ENCODE data around the gene UBR3. TPM values are rescaled to one million over a fixed set of nuclear protein-coding genes. Genes with fewer than 3 reads are reported as not detected.
"Not testable (repeated sequence)": the region's sequence is repeated elsewhere in the genome, so short reads cannot be mapped to it uniquely, and the experiment has no call there.

Gene UBR3
- total RNA-seq, 1 experiment from 2014 or later: 21.9 TPM

DNA sequence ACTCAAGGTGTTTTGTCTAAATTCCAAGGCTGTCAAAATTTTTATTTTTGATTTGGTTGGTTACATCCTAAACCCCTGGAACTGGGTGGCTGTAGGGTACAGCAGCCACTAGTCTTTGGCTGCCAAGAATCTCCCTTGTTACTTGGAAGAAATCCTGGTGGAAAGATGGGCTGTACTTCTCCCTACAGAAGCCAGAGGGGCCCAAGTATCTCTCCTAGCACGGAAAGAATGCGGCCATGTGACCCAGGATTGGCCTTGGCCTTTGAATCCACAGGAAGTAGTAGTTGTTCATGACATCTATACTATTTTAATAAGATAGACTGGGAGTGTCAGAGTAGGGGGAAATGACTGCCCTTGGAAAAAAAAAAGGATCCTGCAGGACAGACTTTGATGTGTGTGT lies 296.3 kb downstream of the UBR3 start:
- no peak overlapping the region for H3K18ac ChIP-seq (ENCODE audit: insufficient read length, low read depth, low read length)
- no peak overlapping the region for H3T11ph ChIP-seq (ENCODE audit: low read length)
- no peak overlapping the region for H2BK5ac ChIP-seq (ENCODE audit: insufficient read length, low read length)
- H3K9me3 ChIP-seq (ENCODE audit: control insufficient read depth, low read depth, low read length): peaks cover 10% of the 10 kb centered on the region
- H3K9me3 Mint-ChIP-seq: peaks cover 31 to 39% of the 10 kb centered on the region in 2 experiments
- H2BK20ac ChIP-seq (ENCODE audit: low read depth, low read length, poor library complexity, severe bottlenecking): no peak overlapping the region
- no peaks in the 10 kb centered on the region for H3K79me1 ChIP-seq (ENCODE audit: insufficient read depth, low read depth, low read length, poor library complexity, severe bottlenecking)
- no peak overlapping the region for H2AK5ac ChIP-seq (ENCODE audit: insufficient read length, low read length)
- H3K23ac ChIP-seq (ENCODE audit: insufficient read length, low read depth, low read length): no peak overlapping the region
- no peak overlapping the region for H3K4me3 Mint-ChIP-seq
- no peak overlapping the region for H2AFZ ChIP-seq (ENCODE audit: low read length)
- H3K4me1 Mint-ChIP-seq: peaks cover 3 to 12% of the 10 kb centered on the region in 2 experiments; a peak in 2 of 4 replicates
- TF ChIP-seq, protein P1, sequence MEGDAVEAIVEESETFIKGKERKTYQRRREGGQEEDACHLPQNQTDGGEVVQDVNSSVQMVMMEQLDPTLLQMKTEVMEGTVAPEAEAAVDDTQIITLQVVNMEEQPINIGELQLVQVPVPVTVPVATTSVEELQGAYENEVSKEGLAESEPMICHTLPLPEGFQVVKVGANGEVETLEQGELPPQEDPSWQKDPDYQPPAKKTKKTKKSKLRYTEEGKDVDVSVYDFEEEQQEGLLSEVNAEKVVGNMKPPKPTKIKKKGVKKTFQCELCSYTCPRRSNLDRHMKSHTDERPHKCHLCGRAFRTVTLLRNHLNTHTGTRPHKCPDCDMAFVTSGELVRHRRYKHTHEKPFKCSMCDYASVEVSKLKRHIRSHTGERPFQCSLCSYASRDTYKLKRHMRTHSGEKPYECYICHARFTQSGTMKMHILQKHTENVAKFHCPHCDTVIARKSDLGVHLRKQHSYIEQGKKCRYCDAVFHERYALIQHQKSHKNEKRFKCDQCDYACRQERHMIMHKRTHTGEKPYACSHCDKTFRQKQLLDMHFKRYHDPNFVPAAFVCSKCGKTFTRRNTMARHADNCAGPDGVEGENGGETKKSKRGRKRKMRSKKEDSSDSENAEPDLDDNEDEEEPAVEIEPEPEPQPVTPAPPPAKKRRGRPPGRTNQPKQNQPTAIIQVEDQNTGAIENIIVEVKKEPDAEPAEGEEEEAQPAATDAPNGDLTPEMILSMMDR (conservative IDR thresholded peaks at IDR 0.05): no peak; the same call in 2 of the 3 replicates
- no peak overlapping the region for H3K4ac ChIP-seq (ENCODE audit: low read depth, low read length)
- peak; percentile 53 for DNase-seq
- H3K56ac ChIP-seq (ENCODE audit: insufficient read length, low read depth, low read length): no peak overlapping the region
- H3K4me2 ChIP-seq (ENCODE audit: insufficient read depth, insufficient read length, low read length): no peak overlapping the region
- H2BK12ac ChIP-seq (ENCODE audit: insufficient read length, low read depth, low read length): no peak overlapping the region
- no peaks in the 10 kb centered on the region for H4K20me1 ChIP-seq (ENCODE audit: control insufficient read depth, insufficient read depth, insufficient read length)
- H3K27ac Mint-ChIP-seq: no peak overlapping the region; a peak in 1 of 7 replicates
- H3K27me3 ChIP-seq (ENCODE audit: insufficient read depth, low read length): no peaks in the 10 kb centered on the region
- peaks cover 23 to 50% (median 25%) of the 10 kb centered on the region in 3 experiments for H3K36me3 Mint-ChIP-seq (ENCODE audit: insufficient read depth in 1 of 3, low read depth in 3 of 3)
- no peak overlapping the region for H3K27ac ChIP-seq (ENCODE audit: insufficient read length, low read depth, low read length)
- no peak overlapping the region for H3K14ac ChIP-seq (ENCODE audit: insufficient read depth, low read length)
- H4K5ac ChIP-seq (ENCODE audit: insufficient read length, low read depth, low read length): no peak overlapping the region
- no peaks in the 10 kb centered on the region for H3K23me2 ChIP-seq (ENCODE audit: insufficient read length, low read depth, low read length, poor library complexity, severe bottlenecking)
- peaks cover 6% of the 10 kb centered on the region for H3K27me3 Mint-ChIP-seq (ENCODE audit: low read depth)
- no peaks in the 10 kb centered on the region for H3K79me2 ChIP-seq (ENCODE audit: insufficient read depth, low read length)
- H2BK120ac ChIP-seq (ENCODE audit: low read depth, low read length, poor library complexity, severe bottlenecking): no peak overlapping the region
- H3K4me1 ChIP-seq (ENCODE audit: insufficient read depth, low read length): no peaks in the 10 kb centered on the region
- WGBS (ENCODE audit: extremely low coverage, insufficient read length, low lambda C conversion rate): no CpG with 5 or more reads among the region's 2 CpGs
- no peak overlapping the region for H4K8ac ChIP-seq (replicated peaks; ENCODE audit: insufficient read length, low read depth, low read length)
- H4K91ac ChIP-seq (ENCODE audit: insufficient read length, low read depth, low read length): no peak overlapping the region
- no peak overlapping the region for H3K9ac ChIP-seq (ENCODE audit: extremely low read depth, insufficient read length, low read length)
- H2BK15ac ChIP-seq (ENCODE audit: low read depth, low read length): no peak overlapping the region; the same call in 1 of the 2 replicates

GRCh38 chr2:170126138-170126728 lies 299.0 kb downstream of the UBR3 start:
- H2AFZ ChIP-seq (ENCODE audit: low read length); H3K4ac ChIP-seq (ENCODE audit: low read depth, low read length); H3K4me2 ChIP-seq (ENCODE audit: insufficient read depth, insufficient read length, low read length); H3K79me2 ChIP-seq (ENCODE audit: insufficient read depth, low read length); H2BK20ac ChIP-seq (ENCODE audit: low read depth, low read length, poor library complexity, severe bottlenecking); DNase-seq; H3K23ac ChIP-seq (ENCODE audit: insufficient read length, low read depth, low read length); H3K9me3 ChIP-seq (ENCODE audit: control insufficient read depth, low read depth, low read length); H2BK120ac ChIP-seq (ENCODE audit: low read depth, low read length, poor library complexity, severe bottlenecking); H3K27me3 ChIP-seq (ENCODE audit: insufficient read depth, low read length); H3K23me2 ChIP-seq (ENCODE audit: insufficient read length, low read depth, low read length, poor library complexity, severe bottlenecking); H3K27me3 Mint-ChIP-seq (ENCODE audit: low read depth); H2BK5ac ChIP-seq (ENCODE audit: insufficient read length, low read length); H4K5ac ChIP-seq (ENCODE audit: insufficient read length, low read depth, low read length); H2AK5ac ChIP-seq (ENCODE audit: insufficient read length, low read length); H3K56ac ChIP-seq (ENCODE audit: insufficient read length, low read depth, low read length); H3K27ac ChIP-seq (ENCODE audit: insufficient read length, low read depth, low read length); H3K4me3 Mint-ChIP-seq; H3T11ph ChIP-seq (ENCODE audit: low read length); H2BK12ac ChIP-seq (ENCODE audit: insufficient read length, low read depth, low read length); H3K79me1 ChIP-seq (ENCODE audit: insufficient read depth, low read depth, low read length, poor library complexity, severe bottlenecking); H4K8ac ChIP-seq (replicated peaks; ENCODE audit: insufficient read length, low read depth, low read length); H3K4me1 ChIP-seq (ENCODE audit: insufficient read depth, low read length); H4K91ac ChIP-seq (ENCODE audit: insufficient read length, low read depth, low read length); H3K9ac ChIP-seq (ENCODE audit: extremely low read depth, insufficient read length, low read length); H3K27ac Mint-ChIP-seq; H4K20me1 ChIP-seq (ENCODE audit: control insufficient read depth, insufficient read depth, insufficient read length); H2BK15ac ChIP-seq (ENCODE audit: low read depth, low read length); H3K18ac ChIP-seq (ENCODE audit: insufficient read length, low read depth, low read length); H3K14ac ChIP-seq (ENCODE audit: insufficient read depth, low read length): not testable (repeated sequence)
- peaks cover 3 to 12% of the 10 kb centered on the region in 2 experiments; a peak in 2 of 4 replicates for H3K4me1 Mint-ChIP-seq
- peaks cover 20 to 28% of the 10 kb centered on the region in 2 experiments for H3K9me3 Mint-ChIP-seq
- WGBS (ENCODE audit: extremely low coverage, insufficient read length, low lambda C conversion rate): no CpG with 5 or more reads among the region's 8 CpGs
- H3K36me3 Mint-ChIP-seq (ENCODE audit: insufficient read depth in 1 of 3, low read depth in 3 of 3): peaks cover 15 to 46% (median 16%) of the 10 kb centered on the region in 3 experiments

Measured in H9 (cell line).